Panc1 (cell line): ENCODE results near the gene RALGPS2. TPM values are rescaled to one million over a fixed set of nuclear protein-coding genes. Genes with fewer than 3 reads are reported as not detected.

Source experiments
- ATAC-seq: fragments of 200-7000 bp; cut with Tn5 transposase; 2 replicates; pipeline ENCODE4 v1.9.1; 2020; ENCODE audit warnings: mild to moderate bottlenecking, moderate library complexity
- BruUV-seq: library from RNA; stranded (reverse); fragments of 400-500 nt; replicated peaks from 2 replicates; lab custom pipeline; 2021; lab: Mats Ljungman, UMichigan
- CTCF ChIA-PET: fragments of 300-600 bp; sonication (Branson Sonifier 250); formaldehyde crosslinking; loops from one replicate; lab custom pipeline; 2022; ENCODE audit warnings: antibody characterized with exemption; lab: Charles Lee
- POLR2A ChIA-PET: fragments of 300-600 bp; sonication (Branson Sonifier 250); formaldehyde crosslinking; loops from one replicate; lab custom pipeline; 2022; ENCODE audit warnings: antibody characterized with exemption; lab: Charles Lee
- DNase-seq: peaks from one replicate; pipeline ENCODE4 v3.0.0-alpha.2; 2010; ENCODE audit warnings: low read depth, low spot score
- H3K27ac ChIP-seq: 2 replicates; pipeline ENCODE4 v1.5.1; 2011; ENCODE audit warnings: mild to moderate bottlenecking, low read length, inconsistent platforms
- H3K27me3 ChIP-seq: fragments of 200-500 bp; sonication (Bioruptor generic); 2 replicates; pipeline ENCODE4 v1.6.0; 2014; ENCODE audit warnings: low read length, inconsistent platforms; ENCODE audit not compliant: control insufficient read depth, insufficient read depth
- H3K36me3 ChIP-seq: fragments of 200-500 bp; sonication (Bioruptor generic); 2 replicates; pipeline ENCODE4 v1.5.1; 2014; ENCODE audit warnings: inconsistent platforms, mild to moderate bottlenecking, low read length, moderate library complexity; ENCODE audit not compliant: control insufficient read depth, insufficient read depth
- H3K4me1 ChIP-seq: 2 replicates; pipeline ENCODE4 v1.5.1; 2011; ENCODE audit warnings: inconsistent platforms, mild to moderate bottlenecking, low read length, moderate library complexity; ENCODE audit not compliant: control insufficient read depth, insufficient read depth
- H3K4me3 ChIP-seq, 2 experiments: 2 replicates each; pipeline ENCODE4 v1.5.1; 2011 to 2012; ENCODE audit warnings: low read depth in 2 of 2, low read length in 2 of 2, mild to moderate bottlenecking in 2 of 2, inconsistent platforms in 1 of 2, moderate library complexity in 1 of 2
- H3K9me3 ChIP-seq: fragments of 200-500 bp; sonication (Bioruptor generic); 2 replicates; pipeline ENCODE4 v1.5.1; 2014; ENCODE audit warnings: low read depth, mild to moderate bottlenecking, inconsistent platforms, low read length, moderate library complexity; ENCODE audit not compliant: control insufficient read depth, insufficient read depth
- POLR2AphosphoS5 ChIP-seq: IDR thresholded peaks from 2 replicates; pipeline ENCODE4 v1.6.1; 2012; ENCODE audit warnings: mild to moderate bottlenecking, low read depth, low read length, moderate library complexity
- REST ChIP-seq, 2 experiments: IDR thresholded peaks; 2 replicates each; pipeline ENCODE4 v1.6.1; 2011 to 2012; ENCODE audit warnings: low read depth in 2 of 2, control low read depth in 1 of 2, low read length in 1 of 2, mild to moderate bottlenecking in 1 of 2, moderate library complexity in 1 of 2; ENCODE audit not compliant: insufficient read depth in 1 of 2
- SIN3A ChIP-seq: IDR thresholded peaks from 2 replicates; pipeline ENCODE4 v1.6.1; 2012; ENCODE audit warnings: low read depth, mild to moderate bottlenecking, low read length, moderate library complexity, borderline replicate concordance; ENCODE audit not compliant: insufficient read depth
- TCF7L2 ChIP-seq: IDR thresholded peaks from 2 replicates; pipeline ENCODE4 v1.6.1; 2011; ENCODE audit warnings: mild to moderate bottlenecking, low read depth, low read length, inconsistent platforms
- in situ Hi-C: cut with HindIII; loops from 2 replicates; pipeline ENCODE4 v1.10.0; 2016; ENCODE audit warnings: low sequenced_read_pairs, low pct_unique_long_range_greater_than_20kb
- intact Hi-C: fragments of 100-400 bp; cut with micrococcal nuclease; formaldehyde crosslinking; loops from one replicate; pipeline ENCODE4 v1.10.0; 2022; ENCODE audit not compliant: unreplicated experiment
- total RNA-seq: library from RNA; stranded (reverse); gene quantifications from one replicate; pipeline ENCODE4 v1.2.1, GENCODE V29; 2021; ENCODE audit not compliant: unreplicated experiment
- TF ChIP-seq, protein P1 (sequence below): fragments of 450-650 bp; IDR thresholded peaks from 2 replicates; pipeline ENCODE4 v1.5.1; 2017; ENCODE audit warnings: mild to moderate bottlenecking

The RALGPS2 gene
- total RNA-seq, 1 experiment from 2014 or later: 5.4 TPM

DNA sequence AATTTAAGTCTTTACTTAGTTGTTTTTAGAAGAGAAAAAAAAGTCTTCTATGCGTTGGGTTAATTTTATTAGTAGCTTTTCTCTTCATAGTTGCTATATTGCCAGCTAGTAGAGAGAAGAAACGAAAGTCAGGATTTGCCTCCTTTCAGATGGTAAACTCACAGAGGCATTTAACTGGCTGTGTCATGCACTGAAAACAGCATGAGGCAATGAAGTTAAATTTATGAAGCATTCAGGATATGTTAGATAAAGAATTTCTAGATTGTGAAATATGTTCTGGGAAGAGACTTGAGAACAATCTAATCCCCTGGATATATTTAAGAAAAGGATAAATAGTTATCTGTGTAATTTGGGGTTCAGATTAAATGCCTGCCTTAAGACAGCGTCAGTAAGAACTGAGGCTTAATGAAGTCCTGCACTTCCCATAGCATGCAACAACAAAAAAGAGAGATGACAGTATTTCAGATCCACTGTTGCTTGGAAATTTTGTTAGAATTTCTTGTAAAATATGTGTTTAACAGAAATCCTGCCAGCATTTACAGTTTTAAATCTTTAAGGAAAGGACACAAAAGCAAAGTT lies 144.2 kb downstream of the RALGPS2 start:
- CTCF ChIA-PET: interaction anchor here (0.6 kb wide), 1 partner anchor 25 kb away, joined by 4 read pairs; no protein-coding TSS in a partner anchor
- BruUV-seq: no TSS peak
- Histone ChIP-seq H3K27ac (no peak overlapping the region), H3K4me3 (no peak overlapping the region), H3K9me3 (no peaks in the 10 kb centered on the region), H3K36me3 (no peaks in the 10 kb centered on the region), H3K27me3 (no peaks in the 10 kb centered on the region; the same call in 1 of the 2 replicates), H3K4me1 (no peaks in the 10 kb centered on the region; the same call in 1 of the 2 replicates)
- POLR2A ChIA-PET: no interaction called here
- no peak for TF ChIP-seq REST (IDR thresholded peaks at IDR 0.05; ENCODE audit: insufficient read depth in 1 of 2, low read depth in 2 of 2, low read length in 1 of 2)
- in situ Hi-C loops: no loop called here
- no peak for ATAC-seq
- intact Hi-C loops: no loop called here
- DNase-seq: no peak

GRCh38 chr1:178870221-178870620 lies 145.2 kb downstream of the RALGPS2 start:
- Histone ChIP-seq H3K4me1 (no peaks in the 10 kb centered on the region; the same call in 1 of the 2 replicates), H3K27ac (no peak overlapping the region), H3K27me3 (no peaks in the 10 kb centered on the region; the same call in 1 of the 2 replicates), H3K9me3 (no peaks in the 10 kb centered on the region), H3K4me3 (no peak overlapping the region), H3K36me3 (no peaks in the 10 kb centered on the region)
- DNase-seq: no peak
- ChIA-PET POLR2A (no interaction called here), CTCF (interaction anchor here (0.5 kb wide), 1 partner anchor 99 kb away, joined by 6 read pairs; no protein-coding TSS in a partner anchor)
- no peak for ATAC-seq
- in situ Hi-C loops: no loop called here
- TF ChIP-seq POLR2AphosphoS5 (no peak), SIN3A (no peak)
- intact Hi-C loops: no loop called here
- no TSS peak for BruUV-seq

DNA sequence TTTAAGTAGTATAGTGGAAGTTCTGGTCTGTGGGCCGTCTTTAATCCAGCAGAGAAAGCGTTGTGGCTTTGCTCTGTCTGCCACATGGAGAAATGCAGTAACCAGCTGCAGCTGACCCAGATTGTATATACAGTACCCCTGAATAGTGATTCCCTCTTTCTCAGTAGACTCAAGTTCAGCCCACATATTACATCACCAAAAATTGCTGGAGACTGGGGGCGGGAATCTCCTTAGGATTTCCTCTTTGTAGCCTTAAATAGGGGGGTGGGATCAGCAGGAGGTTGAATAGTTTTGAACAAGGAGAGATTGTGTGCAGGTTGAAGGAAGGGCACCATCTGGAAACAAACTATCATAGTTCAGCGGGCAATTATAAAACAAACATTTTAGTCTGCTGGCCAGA lies 145.9 kb downstream of the RALGPS2 start, which contains the start of gene ANGPTL1:
ANGPTL1 (minus strand) TSS at position 134 of the 400 bp plus-strand sequence. CDS start 5,301 bp downstream, outside the sequence.
- TF ChIP-seq SIN3A (no peak), POLR2AphosphoS5 (no peak), REST (IDR thresholded peaks at IDR 0.05; ENCODE audit: insufficient read depth in 1 of 2, low read depth in 2 of 2, low read length in 1 of 2) (no peak), TCF7L2 (no peak)
- TF ChIP-seq, protein P1, sequence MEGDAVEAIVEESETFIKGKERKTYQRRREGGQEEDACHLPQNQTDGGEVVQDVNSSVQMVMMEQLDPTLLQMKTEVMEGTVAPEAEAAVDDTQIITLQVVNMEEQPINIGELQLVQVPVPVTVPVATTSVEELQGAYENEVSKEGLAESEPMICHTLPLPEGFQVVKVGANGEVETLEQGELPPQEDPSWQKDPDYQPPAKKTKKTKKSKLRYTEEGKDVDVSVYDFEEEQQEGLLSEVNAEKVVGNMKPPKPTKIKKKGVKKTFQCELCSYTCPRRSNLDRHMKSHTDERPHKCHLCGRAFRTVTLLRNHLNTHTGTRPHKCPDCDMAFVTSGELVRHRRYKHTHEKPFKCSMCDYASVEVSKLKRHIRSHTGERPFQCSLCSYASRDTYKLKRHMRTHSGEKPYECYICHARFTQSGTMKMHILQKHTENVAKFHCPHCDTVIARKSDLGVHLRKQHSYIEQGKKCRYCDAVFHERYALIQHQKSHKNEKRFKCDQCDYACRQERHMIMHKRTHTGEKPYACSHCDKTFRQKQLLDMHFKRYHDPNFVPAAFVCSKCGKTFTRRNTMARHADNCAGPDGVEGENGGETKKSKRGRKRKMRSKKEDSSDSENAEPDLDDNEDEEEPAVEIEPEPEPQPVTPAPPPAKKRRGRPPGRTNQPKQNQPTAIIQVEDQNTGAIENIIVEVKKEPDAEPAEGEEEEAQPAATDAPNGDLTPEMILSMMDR: no peak
- Histone ChIP-seq H3K27ac (no peak within 1 kb of the TSS), H3K4me3 (no peak within 1 kb of the TSS), H3K9me3 (no peaks in the 10 kb centered on the region), H3K36me3 (no peaks in the 10 kb centered on the region), H3K4me1 (no peaks in the 10 kb centered on the region; the same call in 1 of the 2 replicates), H3K27me3 (no peaks in the 10 kb centered on the region; the same call in 1 of the 2 replicates)
- no peak for ATAC-seq
- ChIA-PET CTCF (interaction anchor here (0.5 kb wide), 1 partner anchor 100 kb away, joined by 6 read pairs; no protein-coding TSS in a partner anchor), POLR2A (no interaction called here)
- intact Hi-C loops: no loop called here
- no peak for DNase-seq
- BruUV-seq: no TSS peak
- in situ Hi-C loops: no loop called here
